SU-DHL-6 (cell line): ENCODE results near the gene LNX1.

Source experiments
- H2AFZ ChIP-seq: fragments of 200-600 bp; sonication (generic); 2 replicates; pipeline ENCODE4 v1.6.1; 2014; ENCODE audit warnings: low read depth, mild to moderate bottlenecking, moderate library complexity, mixed read lengths, antibody characterized with exemption, low read length; ENCODE audit not compliant: severe bottlenecking
- H3F3A ChIP-seq: fragments of 200-600 bp; shearing (Covaris generic); 2 replicates; pipeline ENCODE4 v1.6.0; 2016; ENCODE audit warnings: antibody characterized with exemption, mild to moderate bottlenecking; ENCODE audit not compliant: insufficient read depth
- H3K27ac ChIP-seq: fragments of 200-600 bp; sonication (generic); 2 replicates; pipeline ENCODE4 v1.5.1; 2016; ENCODE audit warnings: low read depth, mild to moderate bottlenecking, low read length, moderate library complexity, mixed read lengths
- H3K27me3 ChIP-seq: fragments of 200-600 bp; sonication (generic), shearing (Covaris generic); 2 replicates; pipeline ENCODE4 v1.6.0; 2014; ENCODE audit warnings: mild to moderate bottlenecking, low read length
- H3K36me3 ChIP-seq: fragments of 200-600 bp; sonication (generic); 2 replicates; pipeline ENCODE4 v1.6.1; 2014; ENCODE audit warnings: mild to moderate bottlenecking, low read length, mixed read lengths
- H3K4me2 ChIP-seq: fragments of 300-600, 200-600 bp; shearing (Covaris generic), sonication (generic); 2 replicates; pipeline ENCODE4 v1.6.0; 2014; ENCODE audit warnings: low read length, low read depth, mild to moderate bottlenecking; ENCODE audit not compliant: poor library complexity, severe bottlenecking
- H3K4me3 ChIP-seq: fragments of 200-600 bp; sonication (generic); 2 replicates; pipeline ENCODE4 v1.5.1; 2014; ENCODE audit warnings: antibody characterized with exemption, low read length, mild to moderate bottlenecking, mixed read lengths; ENCODE audit not compliant: insufficient read depth, poor library complexity, severe bottlenecking
- H3K79me2 ChIP-seq: fragments of 200-600 bp; sonication (generic); 2 replicates; pipeline ENCODE4 v1.6.1; 2014; ENCODE audit warnings: mild to moderate bottlenecking, low read length, moderate library complexity; ENCODE audit not compliant: insufficient read depth
- H3K9ac ChIP-seq: fragments of 200-600 bp; sonication (generic); 2 replicates; pipeline ENCODE4 v1.7.0; 2014; ENCODE audit warnings: mild to moderate bottlenecking, low read length
- H3K9me2 ChIP-seq: fragments of 200-600 bp; sonication (generic); replicated peaks from 2 replicates; pipeline ENCODE4 v1.6.1; 2014; ENCODE audit warnings: low read length; ENCODE audit not compliant: insufficient read depth
- H3K9me3 ChIP-seq: fragments of 200-600 bp; sonication (generic); 2 replicates; pipeline ENCODE4 v1.6.1; 2014; ENCODE audit warnings: low read length, mixed read lengths; ENCODE audit not compliant: insufficient read depth
- H4K20me1 ChIP-seq: fragments of 200-600 bp; sonication (generic); 2 replicates; pipeline ENCODE4 v1.6.1; 2014; ENCODE audit warnings: low read depth, mild to moderate bottlenecking, antibody characterized with exemption, low read length, moderate library complexity, mixed read lengths
- EZH2phosphoT487 ChIP-seq: fragments of 200-600 bp; sonication (generic), shearing (Covaris generic); conservative IDR thresholded peaks from 2 replicates; pipeline ENCODE4 v1.6.1; 2018; ENCODE audit warnings: mild to moderate bottlenecking, antibody characterized with exemption, low read length, moderate library complexity, mixed read lengths
- TF ChIP-seq, protein P1 (sequence below): fragments of 200-600 bp; sonication (generic); IDR thresholded peaks from one replicate; pipeline ENCODE4 v1.5.1; 2017; ENCODE audit warnings: antibody characterized with exemption, mild to moderate bottlenecking, low read length, moderate library complexity; ENCODE audit not compliant: insufficient read depth, poor library complexity, severe bottlenecking

The LNX1 gene

GRCh38 chr4:53613428-53613827 is 22.1 kb upstream of the LNX1 start:
- no peaks in the 10 kb centered on the region for H3K27me3 ChIP-seq

GRCh38 chr4:53608649-53609048 is 17.4 kb upstream of the LNX1 start:
- H2AFZ ChIP-seq, result no peak overlapping the region
- H3K9me2 ChIP-seq, result no peaks in the 10 kb centered on the region
- H3K4me2 ChIP-seq, result no peak overlapping the region
- H3K4me3 ChIP-seq, result no peak overlapping the region
- no peaks in the 10 kb centered on the region for H3K27me3 ChIP-seq
- no peaks in the 10 kb centered on the region for H3K36me3 ChIP-seq
- TF ChIP-seq, protein P1, sequence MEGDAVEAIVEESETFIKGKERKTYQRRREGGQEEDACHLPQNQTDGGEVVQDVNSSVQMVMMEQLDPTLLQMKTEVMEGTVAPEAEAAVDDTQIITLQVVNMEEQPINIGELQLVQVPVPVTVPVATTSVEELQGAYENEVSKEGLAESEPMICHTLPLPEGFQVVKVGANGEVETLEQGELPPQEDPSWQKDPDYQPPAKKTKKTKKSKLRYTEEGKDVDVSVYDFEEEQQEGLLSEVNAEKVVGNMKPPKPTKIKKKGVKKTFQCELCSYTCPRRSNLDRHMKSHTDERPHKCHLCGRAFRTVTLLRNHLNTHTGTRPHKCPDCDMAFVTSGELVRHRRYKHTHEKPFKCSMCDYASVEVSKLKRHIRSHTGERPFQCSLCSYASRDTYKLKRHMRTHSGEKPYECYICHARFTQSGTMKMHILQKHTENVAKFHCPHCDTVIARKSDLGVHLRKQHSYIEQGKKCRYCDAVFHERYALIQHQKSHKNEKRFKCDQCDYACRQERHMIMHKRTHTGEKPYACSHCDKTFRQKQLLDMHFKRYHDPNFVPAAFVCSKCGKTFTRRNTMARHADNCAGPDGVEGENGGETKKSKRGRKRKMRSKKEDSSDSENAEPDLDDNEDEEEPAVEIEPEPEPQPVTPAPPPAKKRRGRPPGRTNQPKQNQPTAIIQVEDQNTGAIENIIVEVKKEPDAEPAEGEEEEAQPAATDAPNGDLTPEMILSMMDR, result no peak
- H3K9me3 ChIP-seq, result no peaks in the 10 kb centered on the region
- H3K79me2 ChIP-seq, result no peaks in the 10 kb centered on the region
- H3K9ac ChIP-seq, result no peak overlapping the region
- no peaks in the 10 kb centered on the region for H3F3A ChIP-seq
- no peaks in the 10 kb centered on the region for H4K20me1 ChIP-seq
- no peak overlapping the region for H3K27ac ChIP-seq

More at GRCh38 chr4:53613428-53613827, 22.1 kb upstream of the LNX1 start:
- Histone ChIP-seq H3K9me2 (no peaks in the 10 kb centered on the region), H3K9ac (no peak overlapping the region), H3K27ac (no peak overlapping the region), H3K4me2 (no peak overlapping the region), H3K9me3 (no peaks in the 10 kb centered on the region), H3K4me3 (no peak overlapping the region), H2AFZ (no peak overlapping the region), H4K20me1 (no peaks in the 10 kb centered on the region), H3K79me2 (no peaks in the 10 kb centered on the region), H3F3A (no peaks in the 10 kb centered on the region), H3K36me3 (no peaks in the 10 kb centered on the region)
- TF ChIP-seq EZH2phosphoT487, result no peak
- TF ChIP-seq, protein P1, result no peak

- no peak overlapping the region for H3K4me2 ChIP-seq
- H3K4me3 ChIP-seq, result no peak overlapping the region
- H3K27me3 ChIP-seq, result no peaks in the 10 kb centered on the region
- no peak overlapping the region for H2AFZ ChIP-seq
- H3F3A ChIP-seq, result no peaks in the 10 kb centered on the region
- no peak overlapping the region for H3K9ac ChIP-seq
- no peak overlapping the region for H3K27ac ChIP-seq
- H3K9me2 ChIP-seq, result no peaks in the 10 kb centered on the region
- no peaks in the 10 kb centered on the region for H3K79me2 ChIP-seq
- TF ChIP-seq EZH2phosphoT487, result no peak
- TF ChIP-seq, protein P1, result no peak
- H3K36me3 ChIP-seq, result no peaks in the 10 kb centered on the region
- no peaks in the 10 kb centered on the region for H3K9me3 ChIP-seq
- no peaks in the 10 kb centered on the region for H4K20me1 ChIP-seq
Measured at GRCh38 chr4:53608242-53608641, 17.0 kb upstream of the LNX1 start.

- no peaks in the 10 kb centered on the region for H3K9me3 ChIP-seq
- no peak overlapping the region for H2AFZ ChIP-seq
- H3K4me2 ChIP-seq, result no peak overlapping the region
- no peaks in the 10 kb centered on the region for H3F3A ChIP-seq
- no peak overlapping the region for H3K4me3 ChIP-seq
- H3K27me3 ChIP-seq, result no peaks in the 10 kb centered on the region
- no peaks in the 10 kb centered on the region for H3K36me3 ChIP-seq
- no peaks in the 10 kb centered on the region for H4K20me1 ChIP-seq
- H3K9ac ChIP-seq, result no peak overlapping the region
- H3K9me2 ChIP-seq, result no peaks in the 10 kb centered on the region
- no peak for TF ChIP-seq EZH2phosphoT487
- TF ChIP-seq, protein P1, result no peak
- H3K79me2 ChIP-seq, result no peaks in the 10 kb centered on the region
- H3K27ac ChIP-seq, result no peak overlapping the region
Measured at GRCh38 chr4:53605783-53606182, 14.5 kb upstream of the LNX1 start.
